Ectodermal cell (in vitro differentiated cells): ENCODE data around the gene NDUFB3. TPM values are rescaled to one million over a fixed set of nuclear protein-coding genes. Genes with fewer than 3 reads are reported as not detected.
"Not testable (repeated sequence)": the region's sequence is repeated elsewhere in the genome, so short reads cannot be mapped to it uniquely, and the experiment has no call there.

ENCODE experiments used
- H3K27ac ChIP-seq: 2 replicates; pipeline ENCODE4 v1.7.0; 2013; ENCODE audit warnings: mild to moderate bottlenecking, low read depth, low read length; ENCODE audit not compliant: insufficient read depth, poor library complexity, severe bottlenecking
- H3K27me3 ChIP-seq: 2 replicates; pipeline ENCODE4 v1.7.0; 2013; ENCODE audit warnings: mild to moderate bottlenecking, low read length; ENCODE audit not compliant: insufficient read depth, control insufficient read depth, poor library complexity, severe bottlenecking
- H3K36me3 ChIP-seq: one replicate; pipeline ENCODE4 v1.7.0; 2013; ENCODE audit warnings: low read length; ENCODE audit not compliant: control insufficient read depth, insufficient read depth
- H3K4me1 ChIP-seq: one replicate; pipeline ENCODE4 v1.7.0; 2013; ENCODE audit warnings: low read length; ENCODE audit not compliant: control insufficient read depth, insufficient read depth
- H3K4me3 ChIP-seq: 2 replicates; pipeline ENCODE4 v1.7.0; 2013; ENCODE audit warnings: low read depth, low read length, control low read depth; ENCODE audit not compliant: insufficient read depth
- H3K9me3 ChIP-seq: 2 replicates; pipeline ENCODE4 v1.7.0; 2013; ENCODE audit warnings: mild to moderate bottlenecking, low read length, moderate library complexity; ENCODE audit not compliant: control insufficient read depth
- WGBS, 2 experiments: methylation state at CpG; one replicate each; pipeline ENCODE4 v1.1.7; 2013; ENCODE audit warnings: missing lambda C conversion rate in 2 of 2; 5-methylcytosine and 5-hydroxymethylcytosine counted together
- polyA plus RNA-seq, 4 experiments: library from polyadenylated mRNA; stranded (reverse); fragments of 50-300 nt; gene quantifications; one replicate each; pipeline ENCODE4 v1.2.3, GENCODE V29; 2013

Gene NDUFB3
- 66.5 TPM for polyA plus RNA-seq (2013, experiment 1 of 4)
- polyA plus RNA-seq (2013, experiment 2 of 4) = 75.4 TPM
- polyA plus RNA-seq (2013, experiment 3 of 4) = 76.3 TPM
- 77.9 TPM for polyA plus RNA-seq (2013, experiment 4 of 4)

GRCh38 chr2:201071479-201072200, at the start of gene NDUFB3, which contains the start of gene HYCC2:
Gene NDUFB3, plus strand, starts transcription at chr2:201072001. Its CDS starts 6,882 bp downstream, at chr2:201078883.
Gene HYCC2, minus strand, starts transcription at chr2:201071671. Its CDS starts 47,662 bp downstream, at chr2:201024009.
- 0% methylated on average over 34 of the region's 34 CpGs for WGBS, 2 experiments
- Histone ChIP-seq H3K4me3 (peak within 1 kb of the TSS; percentile 74), H3K27ac (peak within 1 kb of the TSS; percentile 69), H3K36me3 (no peaks in the 10 kb centered on the region), H3K4me1 (peaks cover 4% of the 10 kb centered on the region), H3K9me3 (no peaks in the 10 kb centered on the region), H3K27me3 (no peaks in the 10 kb centered on the region)

- H3K9me3 ChIP-seq = no peaks in the 10 kb centered on the region
- H3K27me3 ChIP-seq = no peaks in the 10 kb centered on the region
- H3K36me3 ChIP-seq = no peaks in the 10 kb centered on the region
- H3K4me3 ChIP-seq = no peak overlapping the region
- no peaks in the 10 kb centered on the region for H3K4me1 ChIP-seq
- no peak overlapping the region for H3K27ac ChIP-seq
Measured at GRCh38 chr2:201024518-201024917, 47.3 kb upstream of the NDUFB3 start.

- WGBS, 2 experiments = 60 to 100% methylated on average over 1 of the region's 2 CpGs
- H3K9me3 ChIP-seq, H3K36me3 ChIP-seq, H3K27me3 ChIP-seq, H3K27ac ChIP-seq, H3K4me3 ChIP-seq, H3K4me1 ChIP-seq: not testable (repeated sequence)
Measured at GRCh38 chr2:201034355-201034754, 37.4 kb upstream of the NDUFB3 start.

- not testable (repeated sequence) for H3K4me3 ChIP-seq, H3K9me3 ChIP-seq, H3K27ac ChIP-seq, H3K4me1 ChIP-seq, H3K36me3 ChIP-seq, H3K27me3 ChIP-seq
- WGBS, 2 experiments = 87 to 97% methylated on average over 3 of the region's 4 CpGs
Measured at GRCh38 chr2:201038361-201038760, 33.4 kb upstream of the NDUFB3 start.

- Histone ChIP-seq H3K36me3 (no peaks in the 10 kb centered on the region), H3K27ac (no peak overlapping the region)
- WGBS, 2 experiments = 93 to 100% methylated on average over 2 of the region's 2 CpGs
Measured at GRCh38 chr2:201038855-201039254, 32.9 kb upstream of the NDUFB3 start.

GRCh38 chr2:201040867-201041628, 30.8 kb upstream of the NDUFB3 start:
- no peaks in the 10 kb centered on the region for H3K27me3 ChIP-seq
- no peak overlapping the region for H3K4me3 ChIP-seq
- H3K36me3 ChIP-seq = no peaks in the 10 kb centered on the region
- no peaks in the 10 kb centered on the region for H3K9me3 ChIP-seq
- WGBS, 2 experiments = 97 to 98% methylated on average over 2 to 4 of the region's 4 CpGs
- no peak overlapping the region for H3K27ac ChIP-seq
- H3K4me1 ChIP-seq = no peaks in the 10 kb centered on the region

More at GRCh38 chr2:201038855-201039254, 32.9 kb upstream of the NDUFB3 start:
- no peaks in the 10 kb centered on the region for H3K9me3 ChIP-seq
- no peaks in the 10 kb centered on the region for H3K4me1 ChIP-seq
- H3K4me3 ChIP-seq = no peak overlapping the region
- H3K27me3 ChIP-seq = no peaks in the 10 kb centered on the region

- H3K27me3 ChIP-seq, H3K4me3 ChIP-seq, H3K4me1 ChIP-seq, H3K27ac ChIP-seq, H3K36me3 ChIP-seq, H3K9me3 ChIP-seq: not testable (repeated sequence)
- WGBS, 2 experiments = 98% methylated on average over 36 of the region's 36 CpGs
Measured at GRCh38 chr2:201042451-201042850, 29.4 kb upstream of the NDUFB3 start.

GRCh38 chr2:201043050-201043449, 28.8 kb upstream of the NDUFB3 start:
- H3K9me3 ChIP-seq, H3K36me3 ChIP-seq, H3K27me3 ChIP-seq, H3K27ac ChIP-seq, H3K4me3 ChIP-seq, H3K4me1 ChIP-seq: not testable (repeated sequence)
- WGBS, 2 experiments = 75 to 91% methylated on average over 1 to 4 of the region's 5 CpGs

- no peak overlapping the region for H3K27ac ChIP-seq
Measured at GRCh38 chr2:201046881-201047280, 24.9 kb upstream of the NDUFB3 start.

GRCh38 chr2:201049455-201049854, 22.3 kb upstream of the NDUFB3 start:
- no peaks in the 10 kb centered on the region for H3K4me1 ChIP-seq
- H3K27me3 ChIP-seq = no peaks in the 10 kb centered on the region
- H3K4me3 ChIP-seq = no peak overlapping the region
- H3K27ac ChIP-seq = no peak overlapping the region
- no peaks in the 10 kb centered on the region for H3K9me3 ChIP-seq
- WGBS, 2 experiments = 89 to 90% methylated on average over 11 of the region's 11 CpGs
- H3K36me3 ChIP-seq = no peaks in the 10 kb centered on the region

More at GRCh38 chr2:201046881-201047280, 24.9 kb upstream of the NDUFB3 start:
- Histone ChIP-seq H3K9me3 (no peaks in the 10 kb centered on the region), H3K4me1 (no peaks in the 10 kb centered on the region), H3K4me3 (no peak overlapping the region), H3K27me3 (no peaks in the 10 kb centered on the region), H3K36me3 (no peaks in the 10 kb centered on the region)
- 100% methylated on average over 1 to 2 of the region's 2 CpGs for WGBS, 2 experiments
